ENCODE measurements around the gene NETO2.

Gene NETO2

DNA sequence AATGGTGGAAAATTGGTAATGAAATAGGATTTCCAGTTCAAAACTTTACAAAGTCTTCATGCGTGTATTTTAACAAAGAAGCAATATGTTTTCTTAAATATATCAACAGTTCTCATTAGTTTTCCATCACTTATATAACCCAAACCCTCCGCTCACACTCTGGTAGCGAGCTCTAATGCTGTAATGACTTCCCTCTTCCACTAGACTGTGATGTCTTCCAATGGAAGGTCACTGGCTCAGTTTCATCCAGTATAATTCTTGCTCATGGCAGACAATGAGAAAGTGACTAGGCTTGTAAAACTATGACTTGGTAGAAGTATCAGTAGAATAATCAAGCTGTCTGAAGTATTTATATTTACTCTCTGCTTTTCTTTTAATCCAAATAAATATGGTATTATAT, 32.8 kb downstream of the NETO2 start:
- no peak for ATAC-seq
- no peak for TF ChIP-seq ZNF70 (CRISPR knock-in tag; IDR thresholded peaks at IDR 0.05)
- TF ChIP-seq CSDC2 (CRISPR knock-in tag; IDR thresholded peaks at IDR 0.05), result no peak
- TF ChIP-seq ZFP3 (CRISPR knock-in tag; IDR thresholded peaks at IDR 0.05), result no peak
- TF ChIP-seq, protein P1, sequence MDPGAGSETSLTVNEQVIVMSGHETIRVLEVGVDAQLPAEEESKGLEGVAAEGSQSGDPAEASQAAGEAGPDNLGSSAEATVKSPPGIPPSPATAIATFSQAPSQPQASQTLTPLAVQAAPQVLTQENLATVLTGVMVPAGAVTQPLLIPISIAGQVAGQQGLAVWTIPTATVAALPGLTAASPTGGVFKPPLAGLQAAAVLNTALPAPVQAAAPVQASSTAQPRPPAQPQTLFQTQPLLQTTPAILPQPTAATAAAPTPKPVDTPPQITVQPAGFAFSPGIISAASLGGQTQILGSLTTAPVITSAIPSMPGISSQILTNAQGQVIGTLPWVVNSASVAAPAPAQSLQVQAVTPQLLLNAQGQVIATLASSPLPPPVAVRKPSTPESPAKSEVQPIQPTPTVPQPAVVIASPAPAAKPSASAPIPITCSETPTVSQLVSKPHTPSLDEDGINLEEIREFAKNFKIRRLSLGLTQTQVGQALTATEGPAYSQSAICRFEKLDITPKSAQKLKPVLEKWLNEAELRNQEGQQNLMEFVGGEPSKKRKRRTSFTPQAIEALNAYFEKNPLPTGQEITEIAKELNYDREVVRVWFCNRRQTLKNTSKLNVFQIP (CRISPR knock-in tag; IDR thresholded peaks at IDR 0.05; ENCODE audit: borderline replicate concordance, low read depth), result no peak
- TF ChIP-seq TCF4 (CRISPR knock-in tag; IDR thresholded peaks at IDR 0.05; ENCODE audit: borderline replicate concordance), result no peak
- TF ChIP-seq RARB (CRISPR knock-in tag; IDR thresholded peaks at IDR 0.05), result no peak
- no peak for TF ChIP-seq GLIS3 (CRISPR knock-in tag; IDR thresholded peaks at IDR 0.05)
- no peak for TF ChIP-seq BACH2 (CRISPR knock-in tag; IDR thresholded peaks at IDR 0.05; ENCODE audit: borderline replicate concordance)
- no peak for TF ChIP-seq ZNF8 (CRISPR knock-in tag; IDR thresholded peaks at IDR 0.05)
- TF ChIP-seq OSR1 (CRISPR knock-in tag; IDR thresholded peaks at IDR 0.05), result no peak
- no peak for TF ChIP-seq ZFP30 (CRISPR knock-in tag; IDR thresholded peaks at IDR 0.05)
- TF ChIP-seq, protein P2, sequence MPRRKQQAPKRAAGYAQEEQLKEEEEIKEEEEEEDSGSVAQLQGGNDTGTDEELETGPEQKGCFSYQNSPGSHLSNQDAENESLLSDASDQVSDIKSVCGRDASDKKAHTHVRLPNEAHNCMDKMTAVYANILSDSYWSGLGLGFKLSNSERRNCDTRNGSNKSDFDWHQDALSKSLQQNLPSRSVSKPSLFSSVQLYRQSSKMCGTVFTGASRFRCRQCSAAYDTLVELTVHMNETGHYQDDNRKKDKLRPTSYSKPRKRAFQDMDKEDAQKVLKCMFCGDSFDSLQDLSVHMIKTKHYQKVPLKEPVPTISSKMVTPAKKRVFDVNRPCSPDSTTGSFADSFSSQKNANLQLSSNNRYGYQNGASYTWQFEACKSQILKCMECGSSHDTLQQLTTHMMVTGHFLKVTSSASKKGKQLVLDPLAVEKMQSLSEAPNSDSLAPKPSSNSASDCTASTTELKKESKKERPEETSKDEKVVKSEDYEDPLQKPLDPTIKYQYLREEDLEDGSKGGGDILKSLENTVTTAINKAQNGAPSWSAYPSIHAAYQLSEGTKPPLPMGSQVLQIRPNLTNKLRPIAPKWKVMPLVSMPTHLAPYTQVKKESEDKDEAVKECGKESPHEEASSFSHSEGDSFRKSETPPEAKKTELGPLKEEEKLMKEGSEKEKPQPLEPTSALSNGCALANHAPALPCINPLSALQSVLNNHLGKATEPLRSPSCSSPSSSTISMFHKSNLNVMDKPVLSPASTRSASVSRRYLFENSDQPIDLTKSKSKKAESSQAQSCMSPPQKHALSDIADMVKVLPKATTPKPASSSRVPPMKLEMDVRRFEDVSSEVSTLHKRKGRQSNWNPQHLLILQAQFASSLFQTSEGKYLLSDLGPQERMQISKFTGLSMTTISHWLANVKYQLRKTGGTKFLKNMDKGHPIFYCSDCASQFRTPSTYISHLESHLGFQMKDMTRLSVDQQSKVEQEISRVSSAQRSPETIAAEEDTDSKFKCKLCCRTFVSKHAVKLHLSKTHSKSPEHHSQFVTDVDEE (CRISPR knock-in tag; IDR thresholded peaks at IDR 0.05), result no peak
- TF ChIP-seq, protein P3, sequence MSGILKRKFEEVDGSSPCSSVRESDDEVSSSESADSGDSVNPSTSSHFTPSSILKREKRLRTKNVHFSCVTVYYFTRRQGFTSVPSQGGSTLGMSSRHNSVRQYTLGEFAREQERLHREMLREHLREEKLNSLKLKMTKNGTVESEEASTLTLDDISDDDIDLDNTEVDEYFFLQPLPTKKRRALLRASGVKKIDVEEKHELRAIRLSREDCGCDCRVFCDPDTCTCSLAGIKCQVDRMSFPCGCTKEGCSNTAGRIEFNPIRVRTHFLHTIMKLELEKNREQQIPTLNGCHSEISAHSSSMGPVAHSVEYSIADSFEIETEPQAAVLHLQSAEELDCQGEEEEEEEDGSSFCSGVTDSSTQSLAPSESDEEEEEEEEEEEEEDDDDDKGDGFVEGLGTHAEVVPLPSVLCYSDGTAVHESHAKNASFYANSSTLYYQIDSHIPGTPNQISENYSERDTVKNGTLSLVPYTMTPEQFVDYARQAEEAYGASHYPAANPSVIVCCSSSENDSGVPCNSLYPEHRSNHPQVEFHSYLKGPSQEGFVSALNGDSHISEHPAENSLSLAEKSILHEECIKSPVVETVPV (CRISPR knock-in tag; IDR thresholded peaks at IDR 0.05), result no peak
- TF ChIP-seq, protein P4, sequence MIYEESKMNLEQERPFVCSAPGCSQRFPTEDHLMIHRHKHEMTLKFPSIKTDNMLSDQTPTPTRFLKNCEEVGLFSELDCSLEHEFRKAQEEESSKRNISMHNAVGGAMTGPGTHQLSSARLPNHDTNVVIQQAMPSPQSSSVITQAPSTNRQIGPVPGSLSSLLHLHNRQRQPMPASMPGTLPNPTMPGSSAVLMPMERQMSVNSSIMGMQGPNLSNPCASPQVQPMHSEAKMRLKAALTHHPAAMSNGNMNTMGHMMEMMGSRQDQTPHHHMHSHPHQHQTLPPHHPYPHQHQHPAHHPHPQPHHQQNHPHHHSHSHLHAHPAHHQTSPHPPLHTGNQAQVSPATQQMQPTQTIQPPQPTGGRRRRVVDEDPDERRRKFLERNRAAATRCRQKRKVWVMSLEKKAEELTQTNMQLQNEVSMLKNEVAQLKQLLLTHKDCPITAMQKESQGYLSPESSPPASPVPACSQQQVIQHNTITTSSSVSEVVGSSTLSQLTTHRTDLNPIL (CRISPR knock-in tag; IDR thresholded peaks at IDR 0.05; ENCODE audit: low read depth), result no peak
- TF ChIP-seq TOX (CRISPR knock-in tag; IDR thresholded peaks at IDR 0.05; ENCODE audit: borderline replicate concordance), result no peak
- TF ChIP-seq, protein P5, sequence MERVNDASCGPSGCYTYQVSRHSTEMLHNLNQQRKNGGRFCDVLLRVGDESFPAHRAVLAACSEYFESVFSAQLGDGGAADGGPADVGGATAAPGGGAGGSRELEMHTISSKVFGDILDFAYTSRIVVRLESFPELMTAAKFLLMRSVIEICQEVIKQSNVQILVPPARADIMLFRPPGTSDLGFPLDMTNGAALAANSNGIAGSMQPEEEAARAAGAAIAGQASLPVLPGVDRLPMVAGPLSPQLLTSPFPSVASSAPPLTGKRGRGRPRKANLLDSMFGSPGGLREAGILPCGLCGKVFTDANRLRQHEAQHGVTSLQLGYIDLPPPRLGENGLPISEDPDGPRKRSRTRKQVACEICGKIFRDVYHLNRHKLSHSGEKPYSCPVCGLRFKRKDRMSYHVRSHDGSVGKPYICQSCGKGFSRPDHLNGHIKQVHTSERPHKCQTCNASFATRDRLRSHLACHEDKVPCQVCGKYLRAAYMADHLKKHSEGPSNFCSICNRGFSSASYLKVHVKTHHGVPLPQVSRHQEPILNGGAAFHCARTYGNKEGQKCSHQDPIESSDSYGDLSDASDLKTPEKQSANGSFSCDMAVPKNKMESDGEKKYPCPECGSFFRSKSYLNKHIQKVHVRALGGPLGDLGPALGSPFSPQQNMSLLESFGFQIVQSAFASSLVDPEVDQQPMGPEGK (CRISPR knock-in tag; IDR thresholded peaks at IDR 0.05; ENCODE audit: borderline replicate concordance), result no peak
- no peak for TF ChIP-seq ARNTL (CRISPR knock-in tag; IDR thresholded peaks at IDR 0.05; ENCODE audit: borderline replicate concordance, low read depth)
- TF ChIP-seq ZNF565 (CRISPR knock-in tag; conservative IDR thresholded peaks at IDR 0.05; ENCODE audit: low read depth), result no peak
- no peak for TF ChIP-seq ISL1 (CRISPR knock-in tag; IDR thresholded peaks at IDR 0.05)
- no peak for TF ChIP-seq ESRRG (CRISPR knock-in tag; IDR thresholded peaks at IDR 0.05)

DNA sequence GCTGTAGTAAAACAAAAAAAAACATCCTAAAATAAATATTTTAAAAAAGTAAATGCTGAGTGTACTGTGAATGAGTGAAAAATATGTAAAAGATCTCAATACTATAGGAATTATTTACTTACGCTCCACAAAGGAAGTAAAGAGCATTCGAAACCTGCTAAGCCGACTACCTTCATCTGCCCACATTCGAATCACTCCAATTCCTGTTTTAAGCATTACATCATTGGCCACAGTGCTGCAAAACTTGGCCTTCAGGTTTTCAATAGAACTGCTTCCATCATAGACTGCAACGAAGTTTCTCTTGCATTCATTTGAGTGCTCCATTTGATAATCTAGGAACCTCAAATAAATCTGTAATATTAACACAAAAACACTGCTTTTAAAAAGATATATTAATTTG, 34.4 kb downstream of the NETO2 start:
- no peak for ATAC-seq
- TF ChIP-seq, protein P2 (CRISPR knock-in tag; IDR thresholded peaks at IDR 0.05), result no peak
- TF ChIP-seq, protein P3 (CRISPR knock-in tag; IDR thresholded peaks at IDR 0.05), result no peak
- TF ChIP-seq, protein P4 (CRISPR knock-in tag; IDR thresholded peaks at IDR 0.05; ENCODE audit: low read depth), result no peak
- TF ChIP-seq GLIS3 (CRISPR knock-in tag; IDR thresholded peaks at IDR 0.05), result no peak
- TF ChIP-seq, protein P1 (CRISPR knock-in tag; IDR thresholded peaks at IDR 0.05; ENCODE audit: borderline replicate concordance, low read depth), result no peak
- TF ChIP-seq OSR1 (CRISPR knock-in tag; IDR thresholded peaks at IDR 0.05), result no peak
- TF ChIP-seq ZNF70 (CRISPR knock-in tag; IDR thresholded peaks at IDR 0.05), result no peak
- TF ChIP-seq TOX (CRISPR knock-in tag; IDR thresholded peaks at IDR 0.05; ENCODE audit: borderline replicate concordance), result no peak
- TF ChIP-seq ZNF565 (CRISPR knock-in tag; conservative IDR thresholded peaks at IDR 0.05; ENCODE audit: low read depth), result no peak
- no peak for TF ChIP-seq ZFP30 (CRISPR knock-in tag; IDR thresholded peaks at IDR 0.05)
- TF ChIP-seq TCF4 (CRISPR knock-in tag; IDR thresholded peaks at IDR 0.05; ENCODE audit: borderline replicate concordance), result no peak
- no peak for TF ChIP-seq ARNTL (CRISPR knock-in tag; IDR thresholded peaks at IDR 0.05; ENCODE audit: borderline replicate concordance, low read depth)
- no peak for TF ChIP-seq SNAI2 (CRISPR knock-in tag; IDR thresholded peaks at IDR 0.05)
- TF ChIP-seq ISL1 (CRISPR knock-in tag; IDR thresholded peaks at IDR 0.05), result no peak
- no peak for TF ChIP-seq RARB (CRISPR knock-in tag; IDR thresholded peaks at IDR 0.05)
- TF ChIP-seq ZFP3 (CRISPR knock-in tag; IDR thresholded peaks at IDR 0.05), result no peak
